Measurements from ENCODE around the gene GSTCD. TPM values are rescaled to one million over a fixed set of nuclear protein-coding genes. Genes with fewer than 3 reads are reported as not detected.

GSTCD gene
- total and polyA plus RNA-seq, 4 donors, result 1.2 to 8.7 (median 4.3) TPM

GRCh38 chr4:105831189-105831588, 122.6 kb downstream of the GSTCD start:
- H3K36me3 ChIP-seq (ENCODE audit: control insufficient read depth in 4 of 4, insufficient read depth in 3 of 4, low read depth in 1 of 4, low read length in 3 of 4), result peaks cover 0 to 2% (median 0%) of the 10 kb centered on the region in 4 donors
- 92% methylated on average over 2 of the region's 2 CpGs for WGBS
- H3K9ac ChIP-seq (ENCODE audit: low read depth in 1 of 2, low read length in 2 of 2), result no peak overlapping the region
- no peak overlapping the region for H3K27ac ChIP-seq (ENCODE audit: low read depth in 1 of 2, low read length in 2 of 2)
- H3K4me3 ChIP-seq (ENCODE audit: low read depth in 1 of 3, low read length in 3 of 3), result no peak overlapping the region
- TF ChIP-seq HNF4A (conservative IDR thresholded peaks at IDR 0.05) (no peak), ATF3 (IDR thresholded peaks at IDR 0.05) (no peak)
- no peak for DNase-seq (ENCODE audit: low spot score)
- H3K4me1 ChIP-seq (ENCODE audit: control insufficient read depth in 4 of 4, insufficient read depth in 4 of 4, low read length in 3 of 4), result no peaks in the 10 kb centered on the region
- H3K9me3 ChIP-seq (ENCODE audit: control insufficient read depth in 4 of 4, low read length in 3 of 4), result no peaks in the 10 kb centered on the region
- H3K27me3 ChIP-seq (ENCODE audit: control insufficient read depth in 4 of 4, insufficient read depth in 4 of 4, low read length in 3 of 4), result no peaks in the 10 kb centered on the region

GRCh38 chr4:105835177-105835576, 126.6 kb downstream of the GSTCD start:
- Histone ChIP-seq H3K27me3 (ENCODE audit: control insufficient read depth in 4 of 4, insufficient read depth in 4 of 4, low read length in 3 of 4) (no peaks in the 10 kb centered on the region), H3K4me1 (ENCODE audit: control insufficient read depth in 4 of 4, insufficient read depth in 4 of 4, low read length in 3 of 4) (no peaks in the 10 kb centered on the region), H3K4me3 (ENCODE audit: low read depth in 1 of 3, low read length in 3 of 3) (no peak overlapping the region), H3K27ac (ENCODE audit: low read depth in 1 of 2, low read length in 2 of 2) (no peak overlapping the region), H3K36me3 (ENCODE audit: control insufficient read depth in 4 of 4, insufficient read depth in 3 of 4, low read depth in 1 of 4, low read length in 3 of 4) (peaks cover 0 to 2% (median 0%) of the 10 kb centered on the region in 4 donors), H3K9ac (ENCODE audit: low read depth in 1 of 2, low read length in 2 of 2) (no peak overlapping the region), H3K9me3 (ENCODE audit: control insufficient read depth in 4 of 4, low read length in 3 of 4) (no peaks in the 10 kb centered on the region)
- TF ChIP-seq FOXA2 (IDR thresholded peaks at IDR 0.05) (no peak), ZBTB33 (IDR thresholded peaks at IDR 0.05) (no peak), YY1 (IDR thresholded peaks at IDR 0.05) (no peak), EGR1 (IDR thresholded peaks at IDR 0.05; ENCODE audit: low read depth in 2 of 2) (no peak), RAD21 (IDR thresholded peaks at IDR 0.05) (no peak), HNF4G (IDR thresholded peaks at IDR 0.05) (no peak), JUND (IDR thresholded peaks at IDR 0.05) (no peak)
- 97% methylated on average over 6 of the region's 6 CpGs for WGBS
- no peak for DNase-seq (ENCODE audit: low spot score)

GRCh38 chr4:105836537-105836936, 128.0 kb downstream of the GSTCD start:
- no peaks in the 10 kb centered on the region for H3K27me3 ChIP-seq (ENCODE audit: control insufficient read depth in 4 of 4, insufficient read depth in 4 of 4, low read length in 3 of 4)
- peaks cover 0 to 2% (median 0%) of the 10 kb centered on the region in 4 donors for H3K36me3 ChIP-seq (ENCODE audit: control insufficient read depth in 4 of 4, insufficient read depth in 3 of 4, low read depth in 1 of 4, low read length in 3 of 4)
- H3K4me3 ChIP-seq (ENCODE audit: low read depth in 1 of 3, low read length in 3 of 3), result no peak overlapping the region
- H3K4me1 ChIP-seq (ENCODE audit: control insufficient read depth in 4 of 4, insufficient read depth in 4 of 4, low read length in 3 of 4), result no peaks in the 10 kb centered on the region
- H3K9ac ChIP-seq (ENCODE audit: low read depth in 1 of 2, low read length in 2 of 2), result no peak overlapping the region
- 95% methylated on average over 3 of the region's 3 CpGs for WGBS
- no peak overlapping the region for H3K27ac ChIP-seq (ENCODE audit: low read depth in 1 of 2, low read length in 2 of 2)
- DNase-seq (ENCODE audit: low spot score), result no peak
- TF ChIP-seq MAX (IDR thresholded peaks at IDR 0.05) (no peak), TAF1 (conservative IDR thresholded peaks at IDR 0.05) (no peak), ATF3 (IDR thresholded peaks at IDR 0.05) (no peak), REST (IDR thresholded peaks at IDR 0.05) (no peak), FOXA1 (IDR thresholded peaks at IDR 0.05) (no peak), CTCF (IDR thresholded peaks at IDR 0.05; ENCODE audit: low read depth, low read length, missing input control) (no peak)
- H3K9me3 ChIP-seq (ENCODE audit: control insufficient read depth in 4 of 4, low read length in 3 of 4), result no peaks in the 10 kb centered on the region
